ENCODE results near the gene PSMB7.

DNA sequence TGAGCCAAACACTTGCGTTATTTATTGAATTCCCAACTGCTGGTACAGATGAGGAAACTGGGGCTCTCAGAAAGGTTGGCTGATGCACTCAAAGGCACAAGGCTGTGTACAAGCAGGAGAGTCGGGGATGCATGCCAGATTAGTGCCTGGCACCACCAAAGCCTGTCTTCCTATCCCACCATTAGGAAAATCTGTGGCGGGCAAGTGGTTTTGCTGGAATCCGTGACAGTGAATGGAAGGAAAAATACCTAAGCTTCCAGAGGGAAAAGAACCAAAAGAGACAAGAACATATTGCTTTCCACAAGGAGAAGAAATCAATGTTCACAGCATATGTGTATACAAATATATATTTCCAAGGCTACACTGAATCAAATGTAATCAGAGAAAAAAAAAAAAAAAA is 51.1 kb downstream of the PSMB7 start:
- TF ChIP-seq EZH2 (IDR thresholded peaks at IDR 0.05; ENCODE audit: borderline replicate concordance, low read length) = no peak
- TF ChIP-seq CTCF (conservative IDR thresholded peaks at IDR 0.05 in 1 of 2, IDR thresholded peaks at IDR 0.05 in 1 of 2; ENCODE audit: extremely low read depth in 1 of 2, insufficient read depth in 1 of 2, low read depth in 1 of 2, low read length in 2 of 2) = no peak

All from mammary epithelial cell (primary cell).